HCEC 1CT (cell line): ENCODE measurements around the gene DHPS.
"Not testable (repeated sequence)": the region's sequence is repeated elsewhere in the genome, so short reads cannot be mapped to it uniquely, and the experiment has no call there.

Source experiments
- DNase-seq: peaks from one replicate; pipeline ENCODE4 v3.0.0-alpha.2; 2017

DHPS gene

DNA sequence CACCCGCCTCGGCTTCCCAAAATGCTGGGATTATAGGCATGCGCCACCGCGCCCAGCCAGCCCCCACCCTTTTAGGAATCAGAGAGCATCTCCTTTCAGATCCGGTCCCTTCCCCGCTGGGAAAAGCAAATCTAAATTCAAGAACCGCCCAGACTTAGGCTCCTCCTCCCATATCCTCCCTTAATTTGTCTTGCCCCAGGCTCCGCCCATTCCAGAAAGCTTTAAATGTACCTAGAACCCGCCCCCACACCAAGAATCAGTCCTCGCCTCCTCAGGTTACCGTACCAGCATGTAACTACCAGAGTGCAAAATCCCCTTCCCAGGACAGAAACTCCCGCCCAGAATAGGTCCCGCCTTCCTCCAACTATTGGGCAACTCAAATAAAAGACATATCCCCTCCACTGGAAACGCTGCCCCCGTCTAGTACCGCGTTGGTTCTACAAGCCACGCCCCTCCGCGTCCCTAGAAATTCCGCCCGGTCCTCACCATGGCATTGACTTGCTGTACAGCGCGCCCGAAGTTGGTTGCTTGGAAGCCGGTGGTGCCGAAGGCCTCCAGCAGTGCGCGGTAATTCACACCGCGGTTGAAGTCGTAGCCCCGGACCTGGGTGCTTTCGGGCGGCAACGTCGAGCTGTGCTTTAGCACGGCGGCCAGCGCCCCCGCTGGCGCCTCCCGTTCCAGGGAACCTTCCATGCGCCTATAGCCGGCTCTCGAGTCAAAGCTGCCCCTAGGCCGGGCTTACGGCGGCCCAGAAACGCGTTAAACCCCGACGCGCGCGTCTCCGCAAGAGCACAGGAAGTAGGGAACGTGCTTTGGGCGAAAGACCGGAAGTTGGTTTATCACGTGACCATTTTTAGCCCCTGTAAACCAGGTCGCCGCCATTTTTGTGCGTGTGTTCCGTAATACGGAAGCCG is at the start of gene DHPS:
Gene DHPS, minus strand, starts transcription at position 807 of the 914 bp plus-strand sequence. Its CDS starts 114 bp downstream, at position 693.
- peak; percentile 97 for DNase-seq

DNA sequence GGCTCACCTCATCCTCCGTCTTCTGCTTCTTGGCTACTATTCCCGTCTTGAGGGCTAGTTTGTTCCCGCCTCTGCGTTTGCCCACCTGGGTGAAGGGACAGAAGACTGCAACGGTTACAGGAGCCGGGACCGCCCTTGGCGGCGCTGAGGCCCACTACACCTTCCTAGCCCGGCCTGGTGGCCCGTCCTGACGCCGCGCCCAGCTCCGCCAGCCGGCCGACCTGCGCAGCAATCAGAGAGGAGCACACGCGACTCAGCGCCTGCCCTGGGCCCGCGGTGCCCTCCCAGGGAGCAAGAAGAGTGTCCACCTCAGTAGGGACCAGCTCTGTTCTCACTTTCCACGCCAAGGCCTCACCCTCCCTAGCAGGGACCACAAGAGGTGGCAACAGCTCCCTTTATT is 49.7 kb upstream of the DHPS start:
- DNase-seq, result no peak

DNA sequence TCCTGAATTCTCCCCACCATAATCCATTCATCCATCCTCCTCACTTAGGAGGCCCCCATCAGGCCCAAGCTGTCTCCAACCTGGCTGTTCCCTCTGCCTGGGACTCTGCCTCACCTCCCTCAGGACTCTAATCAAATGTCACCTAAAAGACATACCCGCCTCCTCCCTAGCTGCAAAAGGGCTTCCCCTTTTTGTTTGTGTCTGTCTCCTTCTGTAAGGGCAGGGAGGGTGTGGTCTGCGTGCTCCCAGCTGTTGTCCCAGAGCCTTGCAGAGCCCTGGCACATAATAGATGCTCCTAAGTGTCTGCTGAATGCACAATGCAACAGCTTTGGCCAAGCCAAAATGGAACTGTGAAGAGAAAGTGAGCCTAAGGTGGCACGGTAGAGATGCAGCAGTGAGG is 48.4 kb upstream of the DHPS start:
- no peak for DNase-seq

DNA sequence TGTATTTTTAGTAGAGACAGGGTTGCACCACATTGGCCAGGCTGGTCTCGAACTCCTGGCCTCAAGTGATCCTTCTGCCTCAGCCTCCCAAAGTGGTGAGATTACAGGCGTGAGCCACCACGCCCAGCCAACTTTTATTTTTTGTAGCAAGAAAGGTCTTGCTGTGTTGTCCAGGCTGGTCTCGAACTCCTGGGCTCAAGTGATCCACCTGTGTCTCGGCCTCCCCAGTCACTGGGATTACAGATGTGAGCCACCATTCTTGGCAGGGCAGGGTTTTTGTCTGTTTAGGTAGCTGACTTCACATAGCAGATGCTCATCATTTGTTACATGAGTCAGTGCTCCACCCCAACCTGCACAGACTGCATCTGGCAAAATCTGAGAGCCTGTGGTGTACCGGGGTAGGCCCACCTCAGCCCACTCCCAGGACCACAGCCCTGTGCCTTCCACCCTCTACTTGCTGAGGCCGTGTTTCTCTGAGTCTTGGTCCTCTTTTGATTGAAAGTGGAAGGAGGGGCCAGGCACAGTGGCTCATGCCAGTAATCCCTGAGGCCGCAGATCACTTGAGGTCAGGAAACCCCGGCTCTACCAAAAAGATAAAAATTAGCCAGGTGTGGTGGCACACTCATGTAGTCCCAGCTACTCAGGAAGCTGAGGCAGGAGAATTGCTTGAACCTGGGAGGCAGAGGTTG is 46.2 kb upstream of the DHPS start:
- DNase-seq, result no peak

DNA sequence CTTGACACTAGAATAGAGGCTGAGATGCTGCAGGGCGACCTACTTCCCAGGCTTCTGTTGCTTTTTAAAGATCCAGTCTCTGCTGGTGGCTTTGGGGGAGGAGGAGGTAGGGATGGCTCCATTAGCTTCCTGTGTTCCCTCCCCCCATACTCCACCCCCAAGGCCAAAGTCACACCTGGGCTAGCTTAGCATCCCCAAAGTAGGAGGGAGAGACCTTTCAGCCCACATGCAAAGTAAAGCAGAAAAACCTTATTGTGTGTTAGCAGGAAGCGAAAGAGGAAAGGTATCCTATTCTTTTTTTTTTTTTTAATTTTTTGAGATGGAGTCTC is 45.3 kb upstream of the DHPS start:
- DNase-seq, result no peak

DNA sequence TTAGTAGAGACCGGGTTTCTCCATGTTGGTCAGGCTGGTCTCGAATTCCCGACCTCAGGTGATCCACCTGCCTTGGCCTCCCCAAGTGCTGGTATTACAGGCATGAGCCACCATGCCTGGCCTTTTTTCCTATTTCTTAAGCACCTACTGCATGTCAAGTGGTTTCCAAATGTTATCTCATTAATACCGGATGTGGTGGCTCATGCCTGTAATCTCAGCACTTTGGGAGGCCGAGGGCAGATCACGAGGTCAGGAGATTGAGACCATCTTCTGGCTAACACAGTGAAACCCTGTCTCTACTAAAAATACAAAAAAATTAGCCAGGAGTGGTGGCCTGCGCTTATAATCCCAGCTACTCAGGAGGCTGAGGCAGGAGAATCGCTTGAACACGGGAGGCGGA is 43.9 kb upstream of the DHPS start:
- not testable (repeated sequence) for DNase-seq

DNA sequence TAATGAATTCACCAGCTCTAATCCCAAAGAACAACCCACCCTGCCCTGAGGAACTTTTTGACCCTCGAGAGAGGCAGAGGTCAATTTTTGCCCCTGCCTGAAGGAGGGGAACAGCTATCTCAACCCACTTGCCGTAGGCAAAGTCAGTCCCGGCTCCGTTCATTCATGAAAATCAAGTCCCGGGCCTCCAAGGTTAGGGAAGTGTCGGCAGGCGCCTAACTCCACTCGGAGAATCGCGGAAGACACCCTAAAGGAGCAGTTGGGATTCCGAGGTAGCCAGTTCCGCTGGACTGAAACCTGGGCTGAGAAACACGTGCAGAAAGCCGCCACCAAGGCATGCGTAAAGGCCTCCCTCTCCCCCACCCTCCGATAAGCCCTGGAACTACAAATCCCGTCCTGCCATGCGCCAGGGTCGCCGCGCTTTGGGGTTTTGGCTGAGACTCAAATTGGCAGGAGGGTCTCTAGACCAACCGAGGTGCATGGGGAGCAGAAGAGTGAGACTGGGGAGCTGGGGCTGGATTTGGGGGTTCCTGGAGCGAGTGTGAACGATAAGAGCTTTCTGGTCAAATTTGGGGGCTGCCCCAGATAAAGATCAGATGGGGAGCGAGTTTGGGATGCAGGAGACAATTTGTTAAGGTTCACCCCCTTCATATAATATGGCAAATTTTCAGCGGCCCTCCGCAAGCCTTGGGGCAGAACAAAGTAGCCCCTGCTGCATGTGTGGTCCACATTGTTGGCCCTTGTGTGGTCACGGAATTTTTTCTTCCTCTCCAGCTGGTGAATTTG is 42.2 kb upstream of the DHPS start, which contains the start of gene TNPO2:
Gene TNPO2, minus strand, starts transcription at position 292 of the 786 bp plus-strand sequence. CDS start 2,955 bp downstream, outside the sequence.
- DNase-seq, result peak; percentile 64

DNA sequence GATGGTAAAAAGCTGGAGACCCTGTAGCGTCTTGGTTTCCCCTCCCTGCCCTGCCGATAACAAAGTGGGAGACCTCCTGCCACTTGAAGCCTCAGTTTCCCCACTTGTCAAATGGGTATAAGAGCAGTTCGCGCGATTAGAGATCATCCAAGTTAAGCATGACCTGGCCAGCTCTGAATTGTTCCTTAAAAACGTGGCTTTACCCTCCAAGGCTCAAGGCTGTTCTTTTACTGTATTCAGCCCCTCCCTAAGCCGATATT is 41.6 kb upstream of the DHPS start:
- peak; percentile 14 for DNase-seq

DNA sequence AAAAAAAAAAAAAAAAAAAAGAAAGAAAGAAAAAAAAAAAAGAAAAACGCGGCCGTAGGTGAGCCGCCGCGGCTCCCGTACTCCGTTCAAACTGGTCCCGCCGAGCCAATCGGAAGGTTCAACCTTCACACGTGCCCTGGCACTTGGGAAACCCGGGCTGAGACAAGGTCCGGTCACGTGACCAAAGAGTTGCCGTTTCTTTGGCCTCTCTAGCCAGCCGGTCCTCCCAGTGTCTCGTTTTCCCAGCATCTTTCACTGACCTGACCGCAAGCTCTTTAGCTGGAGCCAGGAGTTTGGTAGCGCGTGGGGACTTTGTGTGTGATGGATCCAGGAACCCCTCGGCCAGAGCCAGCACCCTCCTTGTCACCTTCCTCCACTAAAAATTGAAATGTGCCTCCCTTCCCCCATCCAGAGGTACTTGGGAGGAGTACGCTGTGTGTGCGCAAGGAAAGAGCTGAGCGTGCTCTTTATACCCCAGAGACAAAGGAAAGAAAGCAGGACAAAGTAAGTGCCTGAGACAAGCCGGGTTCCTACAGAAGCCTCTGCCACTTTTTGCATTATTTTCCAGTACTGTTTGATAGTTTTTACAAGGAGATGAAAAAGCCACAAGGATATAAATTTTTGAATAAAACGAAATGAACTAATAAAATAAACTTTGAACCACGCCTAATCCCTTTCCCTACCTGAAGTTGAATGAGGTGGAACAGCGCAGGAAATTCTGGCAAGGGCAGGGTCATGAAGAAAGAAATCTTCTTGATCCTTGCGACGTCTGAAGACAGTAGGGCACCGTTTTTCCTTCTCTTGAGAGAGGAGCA is 41.1 kb upstream of the DHPS start:
- DNase-seq, result peak; percentile 98

DNA sequence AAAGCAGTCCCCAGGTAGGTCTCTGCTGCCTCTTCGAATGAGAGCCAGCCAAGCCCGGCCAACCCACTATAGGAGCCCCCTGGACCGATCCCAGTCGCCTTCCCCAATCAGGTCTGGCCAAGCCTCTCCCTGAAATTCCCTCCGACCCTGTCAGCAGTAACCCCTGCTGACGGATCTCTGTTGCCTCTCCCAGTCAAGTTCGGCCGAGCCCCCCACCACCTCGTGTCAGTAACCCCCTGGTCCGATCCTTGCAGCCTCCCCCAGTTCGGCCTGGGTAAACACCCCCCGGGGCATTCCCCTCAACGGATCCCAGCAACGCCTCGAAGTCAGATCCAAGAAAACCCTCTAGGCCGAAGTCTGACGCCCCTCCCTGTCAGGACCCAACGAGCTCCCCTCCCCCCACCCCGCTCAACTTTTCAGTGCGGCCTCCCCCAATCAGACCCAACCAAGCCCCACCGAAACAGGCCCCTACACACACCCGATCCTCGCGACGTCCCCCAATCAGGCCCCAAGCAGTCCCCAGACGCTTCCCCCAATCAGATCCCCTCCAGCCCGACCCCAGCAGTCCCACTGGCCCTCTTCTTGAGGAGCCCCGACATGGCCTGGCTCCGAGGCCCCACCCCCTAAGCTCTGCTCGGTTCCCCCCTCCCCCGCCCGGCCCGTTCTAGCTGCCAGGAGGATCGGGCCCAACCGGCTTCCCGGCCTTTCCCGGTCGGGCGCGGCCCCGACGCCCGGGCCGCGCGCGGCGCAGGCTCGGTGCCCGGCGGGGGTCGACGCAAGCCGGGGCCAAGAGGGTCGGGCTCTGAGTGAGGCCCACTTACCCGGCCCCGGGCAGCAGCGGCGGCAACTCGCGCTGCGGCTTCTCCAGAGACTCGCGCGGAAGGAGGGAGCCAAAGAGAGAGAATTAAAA is 40.2 kb upstream of the DHPS start:
- DNase-seq, result peak; percentile 62

DNA sequence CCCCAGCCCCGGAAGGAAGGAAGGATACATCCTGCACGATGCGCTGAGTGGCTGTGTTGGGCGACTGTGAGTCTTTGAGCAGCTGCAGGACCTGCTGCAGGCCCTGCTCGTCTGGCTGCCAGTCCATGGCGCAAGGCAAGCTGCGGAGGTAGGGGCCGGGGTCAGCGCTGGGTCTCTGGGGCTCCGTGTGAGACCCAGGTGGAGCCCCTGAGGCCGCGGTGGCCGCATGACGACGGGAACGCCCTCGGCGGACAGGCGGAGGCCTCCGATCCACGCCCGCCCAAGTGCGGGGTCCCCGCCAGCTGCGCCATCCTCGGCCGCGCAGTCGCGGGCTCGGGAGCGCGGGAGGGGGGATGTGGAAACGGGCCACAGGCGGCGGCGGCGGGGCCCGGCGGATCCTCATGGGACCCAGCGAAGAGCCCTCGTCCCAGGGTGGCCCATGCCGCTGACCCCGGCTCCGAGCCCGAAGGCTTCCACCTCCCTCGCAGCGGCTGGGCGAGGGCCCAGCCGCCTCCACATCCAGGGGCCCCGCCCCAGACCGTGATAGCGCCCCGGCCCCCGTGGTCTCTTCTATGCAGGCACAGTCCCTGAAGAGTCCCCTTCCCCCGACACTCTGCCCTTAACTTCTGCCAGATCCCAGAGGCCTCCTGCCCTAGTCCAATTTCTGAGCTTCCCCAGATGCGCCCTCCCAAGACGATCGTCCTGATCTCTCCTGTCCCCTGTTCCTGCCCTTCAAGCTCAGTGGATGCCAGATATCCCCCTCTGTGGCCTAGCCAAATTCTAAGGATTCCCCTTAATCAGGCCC is 39.4 kb upstream of the DHPS start:
- DNase-seq, result peak; percentile 13

DNA sequence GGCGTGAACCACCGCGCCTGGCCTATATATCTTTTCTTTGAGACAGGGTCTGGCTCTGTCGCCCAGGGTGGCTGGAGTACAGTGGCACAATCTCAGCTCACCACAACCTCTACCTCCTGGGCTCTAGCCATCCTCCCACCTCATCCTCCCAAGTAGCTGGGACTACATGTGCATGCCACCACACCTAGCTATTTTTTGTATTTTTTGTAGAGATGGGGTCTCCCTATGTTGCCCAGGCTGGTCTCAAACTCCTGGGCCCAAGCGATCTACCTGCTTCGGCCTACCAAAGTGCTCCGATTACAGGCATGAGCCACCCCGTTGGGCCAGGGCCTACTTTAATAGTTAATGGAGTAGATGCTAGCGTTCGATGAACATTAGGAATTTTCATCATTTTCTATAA is 38.6 kb upstream of the DHPS start:
- DNase-seq, result no peak

DNA sequence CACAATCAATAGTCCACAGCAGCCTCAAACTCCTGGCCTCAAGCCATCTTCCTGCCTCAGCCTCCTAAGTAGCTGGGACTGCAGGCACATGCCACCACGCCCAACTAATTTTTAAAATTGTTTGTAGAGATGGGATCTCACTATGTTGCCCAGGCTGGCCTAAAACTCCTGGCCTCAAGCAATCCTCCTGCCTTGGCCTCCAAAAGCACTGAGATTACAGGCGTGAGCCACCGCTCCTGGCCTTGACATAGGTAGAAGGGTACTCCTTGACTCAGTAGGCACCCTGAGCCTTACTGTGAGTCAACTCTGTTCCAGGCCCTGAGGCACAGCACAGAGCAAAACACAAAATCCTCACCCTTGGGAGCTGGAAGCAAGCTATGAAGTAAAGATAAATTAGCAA is 34.2 kb upstream of the DHPS start:
- no peak for DNase-seq

DNA sequence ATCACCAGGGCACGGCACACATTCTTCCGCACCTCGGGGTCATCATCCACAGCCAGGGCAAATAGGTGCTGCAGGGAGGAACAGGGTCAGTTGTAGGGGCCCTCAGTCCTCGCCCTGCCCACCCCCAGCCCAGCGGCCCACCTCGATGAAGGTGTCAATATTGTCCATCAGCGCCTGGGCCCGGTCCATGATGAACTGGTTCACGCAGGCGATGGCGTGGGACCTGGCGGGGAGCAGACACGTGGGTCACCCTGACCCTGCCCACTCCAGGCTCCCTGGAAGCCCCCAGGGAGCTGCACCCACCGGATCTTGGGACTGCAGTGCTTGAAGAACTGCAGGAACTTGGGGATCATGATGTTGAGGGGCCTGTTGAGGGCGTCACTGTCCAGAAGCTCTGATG is 33.4 kb upstream of the DHPS start:
- DNase-seq, result no peak

DNA sequence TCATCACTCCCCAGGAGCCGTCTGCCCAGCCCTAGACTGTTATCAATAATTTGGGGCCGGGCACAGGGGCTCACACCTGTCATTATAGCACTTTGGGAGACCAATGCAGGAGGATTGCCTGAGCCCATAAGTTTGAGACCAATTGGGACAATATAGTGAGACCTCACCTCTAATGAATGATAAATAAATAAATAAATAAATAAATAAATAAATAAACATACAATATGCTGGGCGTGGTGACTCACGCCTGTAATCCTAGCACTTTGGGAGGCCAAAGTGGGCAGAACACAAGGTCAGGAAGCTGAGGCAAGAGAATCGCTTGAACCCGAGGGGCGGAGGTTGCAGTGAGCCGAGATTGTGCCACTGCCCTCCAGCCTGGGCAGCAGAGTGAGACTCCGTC is 31.6 kb upstream of the DHPS start:
- not testable (repeated sequence) for DNase-seq

DNA sequence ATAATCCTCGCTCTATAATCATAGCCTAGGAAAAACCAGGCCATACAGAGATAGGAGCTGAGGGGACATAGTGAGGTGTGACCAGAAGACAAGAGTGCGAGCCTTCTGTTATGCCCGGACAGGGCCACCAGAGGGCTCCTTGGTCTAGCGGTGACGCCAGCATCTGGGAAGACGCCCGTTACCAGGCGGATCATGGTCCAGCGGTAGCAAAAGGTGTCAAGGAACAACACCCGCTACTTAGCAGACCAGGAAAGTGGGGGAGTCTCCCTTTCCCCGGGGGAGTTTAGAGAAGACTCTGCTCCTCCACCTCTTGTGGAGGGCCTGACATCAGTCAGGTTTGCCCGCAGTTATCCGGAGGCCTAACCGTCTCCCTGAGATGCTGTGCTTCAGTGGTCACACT is 30.4 kb upstream of the DHPS start:
- DNase-seq, result not testable (repeated sequence)

DNA sequence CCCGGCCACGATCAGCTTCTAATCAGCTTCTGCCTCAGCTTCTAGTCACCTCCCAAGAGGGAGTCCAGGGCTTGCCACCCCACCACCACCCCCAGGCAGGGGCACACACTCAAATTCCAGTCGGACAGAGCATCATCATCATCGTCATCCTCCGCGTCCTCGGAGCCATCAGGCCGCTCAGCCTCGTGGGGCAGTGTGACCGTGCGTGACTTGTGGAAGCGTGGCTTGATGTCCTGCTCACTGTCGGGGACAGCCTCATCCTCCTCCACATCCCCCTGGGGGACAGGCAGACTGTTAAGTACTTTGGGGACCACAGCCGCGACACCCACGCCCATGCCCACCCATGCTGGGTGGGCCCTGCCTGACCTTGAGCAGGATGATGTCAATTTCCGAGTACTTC is 29.5 kb upstream of the DHPS start:
- DNase-seq, result no peak

DNA sequence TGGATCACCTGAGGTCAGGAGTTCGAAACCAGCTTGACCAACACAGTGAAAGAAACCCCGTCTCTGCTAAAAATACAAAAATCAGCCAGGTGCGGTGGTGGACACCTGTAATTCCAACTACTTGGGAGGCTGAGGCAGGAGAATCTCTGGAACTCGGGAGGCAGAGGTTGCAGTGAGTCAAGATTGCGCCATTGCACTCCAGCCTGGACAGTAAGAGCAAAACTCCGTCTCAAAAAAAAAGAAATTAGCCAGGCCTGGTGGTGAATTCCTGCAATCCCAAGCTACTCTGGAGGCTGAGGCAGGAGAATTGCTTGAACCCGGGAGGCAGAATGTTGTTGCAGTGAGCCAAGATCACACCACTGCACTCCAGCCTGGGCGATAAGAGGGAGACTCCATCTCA is 27.0 kb upstream of the DHPS start:
- no peak for DNase-seq

DNA sequence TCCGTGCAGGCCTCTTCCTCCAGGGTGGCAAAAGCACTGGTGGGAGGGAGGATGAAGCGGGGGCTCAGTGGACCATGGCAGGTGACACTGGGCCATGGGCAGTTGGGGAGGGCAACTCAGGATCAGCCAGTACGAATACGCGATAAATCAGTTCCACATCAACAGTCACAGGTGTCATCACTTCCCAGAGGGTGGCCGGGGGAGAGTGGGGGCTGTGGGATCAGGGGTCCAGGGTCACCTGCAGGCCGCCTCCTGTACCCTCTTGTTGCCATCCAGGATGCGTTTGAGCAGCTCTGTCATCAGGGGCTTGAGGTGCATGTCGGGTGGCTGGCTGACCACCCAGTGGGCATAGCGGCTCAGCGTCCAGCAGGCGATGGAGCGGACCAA is 24.6 kb upstream of the DHPS start:
- DNase-seq, result no peak

DNA sequence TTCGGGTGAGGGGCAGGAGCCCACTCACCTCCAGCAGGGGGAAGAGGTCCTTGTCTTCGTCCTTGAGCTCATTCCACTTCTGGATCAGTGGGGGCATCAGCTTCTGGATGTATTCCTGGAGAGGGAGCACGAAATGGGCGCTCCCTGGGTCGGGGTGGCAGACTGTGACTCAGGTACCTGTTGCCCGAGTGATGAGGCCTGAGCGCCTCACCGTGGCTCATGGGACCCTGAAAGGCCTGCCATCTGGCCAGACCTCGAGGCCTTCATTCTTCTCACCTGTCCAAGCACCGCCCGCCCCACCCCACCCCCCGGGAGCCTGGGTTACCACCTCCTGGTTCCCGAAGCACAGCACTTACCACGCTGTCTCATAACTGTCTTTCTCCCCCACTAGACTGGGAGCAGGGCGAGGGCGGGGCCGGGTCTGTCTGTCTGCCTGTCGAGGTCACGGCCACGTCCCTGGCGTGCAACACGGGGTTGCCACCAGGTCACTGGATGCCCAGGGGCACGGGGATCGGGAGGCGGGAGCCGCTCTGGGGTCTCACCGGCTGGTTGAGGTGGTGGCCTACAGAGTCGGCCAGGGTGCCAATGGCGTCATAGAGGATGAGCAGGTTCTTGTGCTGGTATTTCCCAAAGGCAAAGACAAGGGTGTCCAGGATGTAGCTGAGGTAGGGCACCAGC is 24.1 kb upstream of the DHPS start:
- no peak for DNase-seq
